SK-N-DZ (cell line): ENCODE measurements around the gene PDYN.

ENCODE experiments used
- DNase-seq: peaks from one replicate; pipeline ENCODE4 v3.0.0-alpha.2; 2015; ENCODE audit warnings: low spot score

Gene PDYN

DNA sequence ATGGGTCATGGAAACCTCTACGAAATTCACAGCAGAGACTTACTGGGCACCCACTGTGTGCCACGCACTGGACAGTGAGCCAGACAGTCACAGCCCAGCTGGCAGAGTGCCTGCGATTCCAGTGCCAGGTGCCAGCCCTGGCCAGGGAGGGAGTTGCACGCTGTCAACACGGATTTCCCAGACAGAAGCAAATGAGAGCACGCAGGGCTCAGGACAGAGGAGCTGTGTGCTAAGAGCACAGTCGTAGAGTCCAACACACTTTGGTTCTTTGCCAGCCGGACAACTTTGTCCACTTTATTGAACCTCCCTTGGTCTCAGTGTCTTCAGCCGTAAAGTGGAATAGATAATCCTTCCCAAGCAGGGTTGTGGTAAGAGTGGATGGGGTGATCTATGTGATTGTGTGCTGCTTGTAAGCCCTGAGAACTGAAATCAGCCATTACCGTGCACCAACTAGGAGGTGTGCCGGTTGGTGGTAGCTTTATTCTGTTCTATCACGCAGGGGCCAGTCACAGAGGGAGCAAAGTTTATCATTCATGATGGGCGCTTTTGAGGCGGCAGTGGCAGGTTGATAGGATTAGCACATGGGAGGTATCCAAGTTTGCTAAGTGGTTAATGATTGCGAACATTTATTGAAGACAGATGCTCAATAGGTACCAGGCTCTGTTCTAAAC is 58.0 kb downstream of the PDYN start:
- DNase-seq: peak; percentile 52

DNA sequence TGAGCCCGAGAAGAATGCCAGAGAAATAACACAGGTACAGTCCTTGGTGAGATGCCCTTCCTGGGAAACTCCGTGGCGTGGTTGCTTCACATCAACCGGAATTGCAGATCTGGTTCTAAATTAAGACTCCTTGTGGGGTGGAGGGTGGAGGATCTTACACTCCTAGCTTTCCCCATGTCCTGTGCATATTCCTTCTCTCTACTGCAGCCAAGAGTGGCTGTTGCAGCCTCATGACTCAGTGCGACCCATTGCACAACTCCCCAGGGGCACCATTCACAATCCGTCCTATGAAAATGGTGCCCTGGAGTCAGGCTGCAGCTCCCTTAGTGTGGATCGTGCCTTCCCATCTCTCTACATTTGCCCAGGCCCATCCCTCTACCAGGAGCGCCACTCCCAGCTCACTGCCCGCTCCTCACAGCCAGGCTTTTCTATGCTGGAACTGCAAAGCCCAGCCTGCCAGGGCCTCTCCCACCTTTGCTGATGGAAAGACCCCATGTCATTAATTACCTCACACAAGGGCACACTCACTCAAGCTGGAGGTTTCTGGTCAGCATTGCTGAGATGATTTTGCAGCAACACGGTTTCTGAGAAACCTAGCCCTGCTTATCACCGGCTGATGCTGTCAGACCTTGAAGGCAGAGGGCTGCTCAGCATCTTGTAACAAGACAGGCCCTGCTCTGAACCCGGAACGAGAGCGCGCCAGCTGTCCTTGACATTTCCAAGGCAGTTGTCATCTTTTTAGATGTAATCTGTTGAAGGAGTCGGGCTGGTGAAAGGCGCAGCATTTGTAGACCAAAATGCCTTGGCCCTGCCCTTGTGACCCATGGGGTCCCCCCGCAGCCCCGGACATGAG is 58.9 kb downstream of the PDYN start:
- peak; percentile 93 for DNase-seq

DNA sequence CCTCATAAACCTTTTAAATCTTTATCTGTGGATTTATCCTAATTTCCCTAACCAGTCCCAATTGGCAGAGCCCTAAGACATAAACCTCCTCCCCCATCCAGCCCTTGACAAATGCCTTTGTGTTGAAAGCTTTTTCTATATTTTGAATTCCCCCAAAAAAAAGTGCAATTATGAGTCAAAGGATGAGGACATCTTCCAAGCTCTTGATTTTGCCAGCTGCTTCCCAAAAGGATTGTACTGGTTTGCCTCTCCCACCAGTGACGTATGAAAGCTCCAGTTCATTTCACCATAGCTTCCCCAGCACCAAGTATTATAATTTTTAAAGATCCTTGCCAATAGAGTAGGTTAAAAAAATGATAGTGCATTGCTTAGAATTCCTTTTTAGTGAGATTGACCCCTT is 59.7 kb downstream of the PDYN start:
- DNase-seq: no peak

DNA sequence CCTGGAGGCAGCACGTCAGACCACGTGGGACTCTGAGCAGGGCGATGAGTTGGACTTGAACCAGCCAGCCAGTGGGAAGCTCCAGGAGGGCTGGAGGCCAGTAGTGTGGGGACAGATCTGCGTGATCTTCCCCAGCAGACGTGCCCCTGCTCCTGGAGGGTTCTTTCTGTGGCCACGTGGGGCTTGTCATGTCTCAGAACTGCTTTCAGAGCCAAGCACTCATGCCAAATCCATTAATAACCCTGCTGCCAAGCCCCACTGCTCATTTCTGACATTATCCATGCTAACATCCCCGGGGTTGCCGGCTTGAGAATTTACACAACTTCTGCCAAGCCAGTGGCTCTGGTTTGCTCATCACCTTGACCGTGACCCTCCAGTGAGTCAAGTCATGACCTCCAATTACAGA is 60.4 kb downstream of the PDYN start:
- DNase-seq: peak; percentile 67

DNA sequence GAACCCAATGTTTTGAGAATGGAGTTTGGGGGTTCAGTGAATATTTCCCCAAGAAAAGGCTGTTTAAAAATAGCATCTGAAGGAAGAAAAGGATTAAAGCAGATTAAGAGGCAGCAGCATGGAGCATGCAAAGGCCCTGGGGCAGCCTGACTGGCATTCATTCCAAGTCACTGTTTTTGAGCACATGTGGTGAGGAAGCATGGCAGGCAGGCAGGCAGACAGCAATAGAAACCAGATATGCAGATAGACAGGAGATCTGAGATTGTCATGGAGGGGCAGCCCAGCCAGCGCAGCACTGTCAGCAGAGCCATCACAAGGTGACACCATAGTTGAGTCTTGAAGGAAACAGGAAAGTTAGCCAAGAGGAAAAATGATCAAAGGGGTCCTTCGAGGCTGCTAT is 60.9 kb downstream of the PDYN start:
- DNase-seq: no peak

DNA sequence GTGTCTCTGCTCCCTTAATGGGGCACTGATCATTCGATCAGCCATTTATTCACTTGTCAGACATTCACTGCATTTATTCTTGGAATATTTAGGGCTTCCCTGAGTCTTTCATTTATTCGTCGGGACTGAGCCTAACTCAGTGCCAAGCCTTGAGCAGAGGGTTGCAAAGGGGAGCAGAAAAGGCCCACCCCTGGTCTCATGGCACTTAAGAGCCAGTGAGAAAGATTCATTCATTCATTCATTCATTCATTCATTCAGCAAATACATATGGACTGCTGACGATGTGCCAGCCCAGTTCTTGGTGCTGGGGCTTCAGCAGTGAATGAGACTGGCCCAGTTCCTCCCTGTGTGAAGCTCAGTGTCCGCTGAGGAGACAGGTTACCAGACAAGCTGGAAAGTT is 62.0 kb downstream of the PDYN start:
- no peak for DNase-seq

DNA sequence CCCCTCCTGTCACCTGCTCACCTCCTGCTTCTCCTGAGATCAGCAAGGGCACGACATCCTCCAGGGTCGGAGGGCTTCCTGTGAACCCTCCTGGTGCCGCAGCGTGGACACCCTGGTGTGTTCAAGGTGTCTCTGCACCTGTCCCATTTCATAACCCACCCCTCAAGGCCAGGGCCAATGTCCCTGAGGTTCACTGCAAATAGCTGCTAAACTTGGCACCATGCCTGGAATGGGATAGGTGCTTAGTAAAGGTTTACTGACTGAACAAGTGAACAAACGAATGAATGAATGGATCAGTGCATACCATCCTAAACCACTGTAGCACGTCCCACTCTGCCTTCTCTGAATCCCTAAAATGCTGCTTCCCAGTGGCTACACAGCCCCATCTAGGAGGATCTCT is 63.7 kb downstream of the PDYN start:
- DNase-seq: no peak

DNA sequence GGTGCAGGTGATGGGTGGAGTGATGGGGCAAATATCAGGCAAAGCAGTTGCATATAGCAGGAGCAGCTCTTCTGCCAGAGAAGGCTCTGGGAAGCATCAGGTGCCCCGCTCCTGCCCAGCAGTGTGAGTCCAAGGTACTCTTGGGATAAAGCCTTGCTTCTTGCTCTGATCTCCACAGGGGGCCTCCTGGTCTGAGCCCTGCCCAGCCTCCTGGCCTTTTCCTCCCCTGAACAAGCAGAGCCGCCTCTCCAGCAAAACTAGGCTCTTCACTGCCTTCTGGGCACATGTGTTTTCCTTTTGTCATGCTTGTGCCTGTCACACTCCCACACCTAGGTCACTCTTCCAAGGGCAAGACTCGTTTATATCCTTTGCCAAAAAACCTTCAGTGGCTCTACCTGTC is 64.4 kb downstream of the PDYN start:
- DNase-seq: no peak

DNA sequence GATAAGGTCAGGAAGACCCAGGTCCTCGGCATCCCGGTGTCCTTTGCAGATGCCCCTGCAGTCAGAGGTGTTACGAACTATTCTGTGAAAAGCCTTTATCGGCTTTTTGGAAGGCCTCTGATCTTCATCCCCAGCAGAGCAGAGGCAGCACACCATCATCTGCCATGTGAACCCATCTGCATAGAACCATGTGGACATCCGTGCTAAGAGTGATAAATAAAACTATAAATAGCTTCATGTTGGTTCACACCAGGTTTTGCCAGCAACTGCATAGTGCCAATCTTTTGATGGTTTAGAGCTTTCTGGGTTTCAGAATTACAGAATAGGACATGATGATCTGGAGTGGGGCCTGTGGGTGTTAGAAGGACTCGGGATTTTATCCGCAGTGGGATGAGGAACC is 65.1 kb downstream of the PDYN start:
- DNase-seq: no peak
